Measurements from ENCODE around the gene PKHD1. TPM values are rescaled to one million over a fixed set of nuclear protein-coding genes. Genes with fewer than 3 reads are reported as not detected.

Gene PKHD1
- total RNA-seq, 1 experiment from 2014 or later: 0.09 TPM

DNA sequence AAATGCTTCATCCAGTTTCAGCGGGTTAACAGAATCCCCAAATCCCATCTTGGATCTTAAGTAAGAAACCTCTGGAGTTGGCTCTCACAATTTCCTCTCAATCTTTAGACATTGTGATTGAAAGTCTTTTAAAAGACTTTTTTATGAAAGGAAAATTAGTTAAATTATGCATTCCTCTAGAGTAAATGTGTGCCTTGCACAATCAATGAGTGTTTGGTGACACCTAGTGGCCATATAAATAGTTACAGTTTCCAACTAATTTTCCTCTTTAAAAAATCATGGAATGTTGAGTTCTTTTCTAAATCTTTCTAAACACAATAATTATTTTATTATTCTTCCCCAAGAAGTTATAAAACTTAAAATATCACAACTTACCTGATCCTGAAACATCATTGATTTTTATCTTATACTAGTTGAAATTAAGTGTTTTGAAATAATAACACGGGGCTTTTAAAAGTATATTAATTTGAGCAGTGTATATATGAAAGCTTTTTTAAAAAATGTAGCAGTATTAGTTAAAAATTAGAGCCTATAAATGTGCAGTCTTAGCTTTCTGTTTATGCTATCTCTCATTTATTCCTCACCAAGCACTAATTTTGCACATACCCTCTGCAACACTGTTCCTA lies 66.4 kb downstream of the PKHD1 start:
- H2BK12ac ChIP-seq (ENCODE audit: insufficient read length, low read depth, low read length): no peak overlapping the region
- Mint-ChIP-seq H3K36me3 (ENCODE audit: insufficient read depth in 1 of 3, low read depth in 3 of 3) (no peaks in the 10 kb centered on the region), H3K4me3 (no peak overlapping the region), H3K27me3 (ENCODE audit: low read depth) (no peaks in the 10 kb centered on the region), H3K27ac (no peak overlapping the region), H3K9me3 (no peaks in the 10 kb centered on the region), H3K4me1 (peaks cover 23 to 36% of the 10 kb centered on the region in 2 experiments)
- no peaks in the 10 kb centered on the region for H3K27me3 ChIP-seq (ENCODE audit: insufficient read depth, low read length)
- H3K23ac ChIP-seq (ENCODE audit: insufficient read length, low read depth, low read length): no peak overlapping the region
- no peak overlapping the region for H4K91ac ChIP-seq (ENCODE audit: insufficient read length, low read depth, low read length)
- H3K4me1 ChIP-seq (ENCODE audit: insufficient read depth, low read length): no peaks in the 10 kb centered on the region
- H4K5ac ChIP-seq (ENCODE audit: insufficient read length, low read depth, low read length): no peak overlapping the region
- no peak overlapping the region for H3K27ac ChIP-seq (ENCODE audit: insufficient read length, low read depth, low read length)
- H3K79me1 ChIP-seq (ENCODE audit: insufficient read depth, low read depth, low read length, poor library complexity, severe bottlenecking): no peaks in the 10 kb centered on the region
- TF ChIP-seq, protein P1, sequence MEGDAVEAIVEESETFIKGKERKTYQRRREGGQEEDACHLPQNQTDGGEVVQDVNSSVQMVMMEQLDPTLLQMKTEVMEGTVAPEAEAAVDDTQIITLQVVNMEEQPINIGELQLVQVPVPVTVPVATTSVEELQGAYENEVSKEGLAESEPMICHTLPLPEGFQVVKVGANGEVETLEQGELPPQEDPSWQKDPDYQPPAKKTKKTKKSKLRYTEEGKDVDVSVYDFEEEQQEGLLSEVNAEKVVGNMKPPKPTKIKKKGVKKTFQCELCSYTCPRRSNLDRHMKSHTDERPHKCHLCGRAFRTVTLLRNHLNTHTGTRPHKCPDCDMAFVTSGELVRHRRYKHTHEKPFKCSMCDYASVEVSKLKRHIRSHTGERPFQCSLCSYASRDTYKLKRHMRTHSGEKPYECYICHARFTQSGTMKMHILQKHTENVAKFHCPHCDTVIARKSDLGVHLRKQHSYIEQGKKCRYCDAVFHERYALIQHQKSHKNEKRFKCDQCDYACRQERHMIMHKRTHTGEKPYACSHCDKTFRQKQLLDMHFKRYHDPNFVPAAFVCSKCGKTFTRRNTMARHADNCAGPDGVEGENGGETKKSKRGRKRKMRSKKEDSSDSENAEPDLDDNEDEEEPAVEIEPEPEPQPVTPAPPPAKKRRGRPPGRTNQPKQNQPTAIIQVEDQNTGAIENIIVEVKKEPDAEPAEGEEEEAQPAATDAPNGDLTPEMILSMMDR (conservative IDR thresholded peaks at IDR 0.05): peak; percentile 95
- no peak overlapping the region for H2BK5ac ChIP-seq (ENCODE audit: insufficient read length, low read length)
- H3K56ac ChIP-seq (ENCODE audit: insufficient read length, low read depth, low read length): no peak overlapping the region
- H3K9ac ChIP-seq (ENCODE audit: extremely low read depth, insufficient read length, low read length): no peak overlapping the region
- H3K18ac ChIP-seq (ENCODE audit: insufficient read length, low read depth, low read length): no peak overlapping the region
- H4K20me1 ChIP-seq (ENCODE audit: control insufficient read depth, insufficient read depth, insufficient read length): no peaks in the 10 kb centered on the region
- no peak overlapping the region for H2AK5ac ChIP-seq (ENCODE audit: insufficient read length, low read length)
- no peaks in the 10 kb centered on the region for H3K9me3 ChIP-seq (ENCODE audit: control insufficient read depth, low read depth, low read length)
- no peak overlapping the region for H3K4me2 ChIP-seq (ENCODE audit: insufficient read depth, insufficient read length, low read length)
- H2BK15ac ChIP-seq (ENCODE audit: low read depth, low read length): no peak overlapping the region
- H3T11ph ChIP-seq (ENCODE audit: low read length): no peak overlapping the region
- DNase-seq: no peak
- H4K8ac ChIP-seq (replicated peaks; ENCODE audit: insufficient read length, low read depth, low read length): no peak overlapping the region
- WGBS (ENCODE audit: extremely low coverage, insufficient read length, low lambda C conversion rate): no CpG with 5 or more reads among the region's 2 CpGs
- no peaks in the 10 kb centered on the region for H3K23me2 ChIP-seq (ENCODE audit: insufficient read length, low read depth, low read length, poor library complexity, severe bottlenecking)
- no peak overlapping the region for H2AFZ ChIP-seq (ENCODE audit: low read length)
- H3K14ac ChIP-seq (ENCODE audit: insufficient read depth, low read length): no peak overlapping the region
- H2BK120ac ChIP-seq (ENCODE audit: low read depth, low read length, poor library complexity, severe bottlenecking): no peak overlapping the region
- H3K79me2 ChIP-seq (ENCODE audit: insufficient read depth, low read length): no peaks in the 10 kb centered on the region
- no peak overlapping the region for H2BK20ac ChIP-seq (ENCODE audit: low read depth, low read length, poor library complexity, severe bottlenecking)
- no peak overlapping the region for H3K4ac ChIP-seq (ENCODE audit: low read depth, low read length)
